K562 (cell line): Measurements from ENCODE around the gene ASB18. TPM values are rescaled to one million over a fixed set of nuclear protein-coding genes. Genes with fewer than 3 reads are reported as not detected.
A peak's percentile ranks its signal among the peaks of the same experiment; 100 is the strongest.

Experiments
- E2F6 ChIP-seq, 2 experiments: IDR thresholded peaks; 2 replicates each; pipeline ENCODE4 v1.6.1; 2011; ENCODE audit warnings: borderline replicate concordance in 1 of 2, control low read depth in 1 of 2, low read depth in 1 of 2, low read length in 1 of 2, mild to moderate bottlenecking in 1 of 2, mixed read lengths in 1 of 2, moderate library complexity in 1 of 2; ENCODE audit not compliant: insufficient read depth in 1 of 2, insufficient read length in 1 of 2, poor library complexity in 1 of 2, severe bottlenecking in 1 of 2; ENCODE audit errors: extremely low read depth in 1 of 2
- MNT ChIP-seq, 2 experiments: fragments of 450-650 bp; conservative IDR thresholded peaks; 2 replicates each; pipeline ENCODE4 v1.6.1; 2017; ENCODE audit warnings: mild to moderate bottlenecking in 2 of 2, moderate library complexity in 2 of 2
- polyA plus RNA-seq, 8 experiments: library from polyadenylated mRNA; depleted of rRNA in 4 of 8; stranded (reverse) in 5 of 8; unstranded in 3 of 8; fragments of >200 nt; fragmentation: Nextera tagmentation in 2 of 8; fragmentation: Illumina TruSeq in 1 of 8; extraction: Ambion mirVana in 2 of 8; extraction: Trizol in 1 of 8; gene quantifications; 2 replicates each; pipeline versions ENCODE4 v1.2.1 to v1.2.3, GENCODE V29; 2011 to 2014; ENCODE audit warnings: inconsistent platforms in 1 of 8, missing spikeins in 1 of 8
- total RNA-seq, 7 experiments: library from RNA; depleted of rRNA in 6 of 7; stranded (reverse); fragments of >200 nt in 6 of 7; fragmentation: Illumina TruSeq in 2 of 7; extraction: Trizol in 2 of 7; gene quantifications; 2 replicates each; pipeline versions ENCODE4 v1.2.1 to v1.2.3, GENCODE V29; 2011 to 2021; ENCODE audit warnings: low replicate concordance in 1 of 7

ASB18 gene
- total and polyA plus RNA-seq, 9 of the 15 experiments (the other 6 are each of a cell fraction or from before 2014, with no cell fraction given): not detected

- TF ChIP-seq E2F6 (IDR thresholded peaks at IDR 0.05; ENCODE audit: borderline replicate concordance in 1 of 2, extremely low read depth in 1 of 2, insufficient read depth in 1 of 2, insufficient read length in 1 of 2, low read depth in 1 of 2, low read length in 1 of 2, poor library complexity in 1 of 2, severe bottlenecking in 1 of 2): peak; percentile 65 to 92
- 0 out of 4 replicates have a peak, but pooled peaks of 1 of the 2 experiments have one; percentile 37 for TF ChIP-seq MNT (conservative IDR thresholded peaks at IDR 0.05)
Observed at GRCh38 chr2:236168110-236169080, 95.8 kb downstream of the ASB18 start, which contains the start of gene GBX2 (continued).
